NT2/D1 (cell line): ENCODE measurements around the gene ALG14.

Source experiments
- SUZ12 ChIP-seq: IDR thresholded peaks from 2 replicates; pipeline ENCODE4 v1.6.1; 2011; ENCODE audit not compliant: insufficient read length, insufficient read depth; ENCODE audit errors: extremely low read depth
- YY1 ChIP-seq: IDR thresholded peaks from 2 replicates; pipeline ENCODE4 v1.6.1; 2011; ENCODE audit not compliant: insufficient read length, insufficient read depth
- ZNF274 ChIP-seq: IDR thresholded peaks from 2 replicates; pipeline ENCODE4 v1.6.1; 2011; ENCODE audit warnings: mild to moderate bottlenecking, low read depth, low read length

DNA sequence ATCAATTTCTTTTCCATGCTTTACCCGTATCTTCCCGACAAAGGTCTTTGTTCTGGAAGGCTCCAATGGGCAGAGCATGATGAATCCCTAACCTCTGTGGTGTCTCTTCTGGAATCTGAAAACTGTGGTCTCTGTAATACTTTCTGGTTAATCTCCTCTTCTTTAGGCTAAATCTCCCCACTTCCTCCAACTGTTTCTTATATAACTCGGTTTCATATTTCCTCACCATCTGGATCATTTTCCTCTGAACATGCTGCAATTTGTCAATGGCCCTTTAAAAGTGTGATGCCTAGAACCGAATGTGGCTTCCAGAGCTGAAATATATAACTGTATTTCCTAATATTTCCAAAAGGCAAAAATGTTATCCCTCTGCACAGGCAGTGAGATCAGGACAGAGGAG, 66.1 kb downstream of the ALG14 start:
- TF ChIP-seq YY1 (no peak), ZNF274 (no peak), SUZ12 (no peak)
